Measurements from ENCODE around the gene WIPF3.

- TF ChIP-seq EZH2phosphoT487 (IDR thresholded peaks at IDR 0.05; ENCODE audit: insufficient read depth, low read depth) (no peak), EZH2 (IDR thresholded peaks at IDR 0.05; ENCODE audit: insufficient read depth, poor library complexity, severe bottlenecking) (no peak)
These were observed 19.6 kb downstream of the WIPF3 start for GRCh38 chr7:29825775-29826529.

All from GM23248 (cell line).